Measurements from ENCODE around the gene C16orf78. TPM values are rescaled to one million over a fixed set of nuclear protein-coding genes. Genes with fewer than 3 reads are reported as not detected.

C16orf78 gene, protein sequence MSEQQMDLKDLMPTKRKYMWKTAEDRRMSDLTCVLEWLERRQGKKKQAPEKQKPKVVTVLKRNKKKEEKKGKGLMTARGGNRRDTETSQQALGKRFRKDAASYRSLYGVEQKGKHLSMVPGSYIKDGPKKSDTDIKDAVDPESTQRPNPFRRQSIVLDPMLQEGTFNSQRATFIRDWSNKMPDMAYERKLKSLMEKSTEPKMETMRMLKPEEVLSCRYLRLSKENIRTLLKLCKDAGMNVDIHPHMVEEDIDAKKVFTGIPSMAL
- not detected for total RNA-seq

DNA sequence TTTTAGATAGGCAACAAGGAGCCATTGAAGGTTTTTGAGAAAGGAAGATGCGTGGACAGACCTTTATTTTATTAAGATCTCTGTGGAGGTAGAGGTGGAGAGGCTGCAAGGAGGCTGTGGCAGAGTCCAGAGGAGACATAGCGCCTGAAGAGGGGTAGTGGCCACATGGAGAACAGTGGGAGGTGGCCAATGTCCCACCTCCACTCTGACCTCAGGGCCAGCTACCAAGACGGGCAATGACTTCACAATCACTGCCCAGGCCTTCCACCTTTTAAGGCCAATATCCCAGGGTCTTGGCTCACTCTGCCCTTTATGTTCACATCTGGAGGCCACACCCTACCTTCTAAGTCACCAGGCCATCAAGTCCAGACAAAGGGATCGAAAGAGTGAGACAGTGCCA lies at the start of gene C16orf78:
C16orf78 (plus strand) TSS at position 301 of the 400 bp plus-strand sequence. CDS start 136 bp downstream, outside the sequence.
- DNase-seq = no peak

DNA sequence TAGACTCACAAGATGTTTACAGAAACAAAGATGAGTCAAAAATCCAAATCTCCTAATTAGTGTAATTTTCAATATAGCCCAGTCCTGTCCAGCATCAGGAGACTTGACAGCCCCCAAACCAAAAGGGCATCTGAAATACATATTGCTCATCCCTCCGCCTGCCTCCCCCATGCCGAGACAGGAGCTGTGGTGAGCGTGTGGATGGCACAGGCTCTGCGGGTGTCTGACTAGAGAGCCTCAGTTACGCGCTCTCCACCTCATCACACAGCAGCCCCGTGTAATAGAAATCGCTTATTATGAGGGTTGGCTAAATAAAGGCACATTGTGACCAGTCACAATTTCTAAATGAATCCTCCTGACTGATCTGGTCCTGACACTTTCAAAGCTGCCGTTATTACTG lies 48.9 kb upstream of the C16orf78 start:
- no peak for DNase-seq

DNA sequence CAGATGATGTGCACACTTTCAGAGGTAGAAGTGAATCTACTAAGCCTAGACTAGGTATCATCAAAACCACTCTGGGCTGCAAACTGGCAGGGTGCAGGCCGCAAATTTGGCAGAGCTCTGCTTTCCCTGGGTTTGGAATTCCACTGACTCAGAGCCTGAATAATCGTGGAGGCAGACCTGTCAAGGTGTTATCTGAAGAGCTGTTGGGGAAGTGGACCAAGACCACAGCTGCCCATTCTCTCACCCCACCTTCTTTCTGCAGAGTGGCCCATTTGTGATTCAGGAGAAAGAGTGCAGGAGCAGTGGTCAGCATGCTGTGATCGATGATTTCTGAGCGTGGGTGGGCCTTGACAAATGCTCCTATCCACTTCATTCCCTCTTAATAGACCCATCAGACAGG lies 46.1 kb upstream of the C16orf78 start:
- DNase-seq = no peak

DNA sequence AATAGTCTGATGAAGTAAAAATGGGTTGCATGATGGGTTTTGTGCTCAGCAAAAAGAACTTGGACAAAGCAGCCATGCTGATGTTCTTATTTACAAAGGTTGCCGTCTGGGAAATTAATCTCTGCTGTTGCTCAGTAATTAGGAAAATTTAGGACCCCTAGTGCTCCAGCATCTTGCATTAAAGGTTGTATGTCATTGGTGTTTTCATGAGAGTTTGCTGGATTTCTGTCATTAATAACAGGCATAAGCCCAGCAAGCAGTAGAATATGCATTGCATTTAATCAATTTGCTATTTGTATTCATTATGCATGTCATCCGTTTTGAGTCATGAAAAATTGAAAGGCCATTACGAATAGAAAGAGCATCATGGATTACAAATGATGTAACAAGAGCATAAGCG lies 45.3 kb upstream of the C16orf78 start:
- DNase-seq = no peak

DNA sequence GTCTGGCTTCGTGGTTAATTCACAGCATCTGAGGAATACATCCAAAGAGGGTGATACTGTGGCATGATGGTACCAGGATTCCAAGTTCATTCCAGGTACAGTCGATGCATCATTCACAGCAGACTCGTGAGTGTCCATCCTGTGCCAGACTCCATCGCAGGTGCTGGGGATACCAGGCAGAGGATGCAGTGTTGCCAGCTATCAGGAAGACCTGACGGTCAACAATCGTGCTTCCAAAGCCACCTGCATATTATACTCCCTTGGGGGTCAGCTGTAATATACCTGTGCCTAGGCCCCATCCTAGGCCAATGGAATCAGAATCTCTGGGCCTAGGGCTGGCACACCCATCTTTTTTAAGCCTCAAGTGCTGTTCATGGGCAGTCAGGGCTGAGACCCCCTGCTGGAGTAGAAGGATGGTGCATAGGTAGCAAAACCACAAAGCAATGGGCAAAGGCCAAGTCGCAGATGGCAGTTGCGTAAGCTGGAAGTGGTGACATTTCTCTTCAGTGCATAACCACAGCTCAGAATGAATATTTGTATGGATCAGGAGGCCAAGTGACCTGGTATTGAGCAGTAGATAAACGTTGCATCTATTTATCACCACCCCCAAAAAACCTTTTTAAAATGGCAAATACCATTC lies 42.9 kb upstream of the C16orf78 start:
- DNase-seq = no peak

DNA sequence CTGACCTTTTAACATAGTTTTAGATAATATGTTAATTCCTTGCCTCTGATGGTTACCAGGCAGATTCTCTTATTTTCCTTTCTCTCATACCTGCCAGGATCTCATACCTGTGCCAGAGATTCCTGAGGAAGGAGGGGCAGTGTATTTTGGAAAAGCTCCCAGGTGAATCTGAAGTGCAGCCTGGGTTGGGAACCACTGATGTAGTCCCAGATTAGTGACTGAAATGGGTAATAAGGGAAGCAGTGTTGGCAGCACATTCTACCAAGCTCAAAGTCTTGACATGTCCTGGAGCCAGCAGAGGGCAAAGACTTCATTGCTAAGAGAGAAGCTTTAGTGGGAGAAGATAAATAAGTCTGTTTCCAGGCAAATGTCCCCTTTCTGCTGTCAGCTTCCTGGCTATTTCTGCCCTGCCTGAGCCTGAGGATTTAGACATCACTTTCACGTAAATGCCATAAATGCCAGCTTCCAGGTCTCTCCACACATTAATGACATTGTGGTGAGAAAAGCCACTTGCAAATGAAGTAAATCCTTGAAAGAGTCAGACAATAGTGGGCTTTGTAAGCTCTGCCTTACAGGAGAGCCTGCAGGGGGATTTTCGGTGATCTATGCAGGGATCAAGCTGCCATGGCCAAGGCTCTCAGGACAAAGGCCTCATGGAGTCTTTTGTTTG lies 40.9 kb upstream of the C16orf78 start:
- no peak for DNase-seq

DNA sequence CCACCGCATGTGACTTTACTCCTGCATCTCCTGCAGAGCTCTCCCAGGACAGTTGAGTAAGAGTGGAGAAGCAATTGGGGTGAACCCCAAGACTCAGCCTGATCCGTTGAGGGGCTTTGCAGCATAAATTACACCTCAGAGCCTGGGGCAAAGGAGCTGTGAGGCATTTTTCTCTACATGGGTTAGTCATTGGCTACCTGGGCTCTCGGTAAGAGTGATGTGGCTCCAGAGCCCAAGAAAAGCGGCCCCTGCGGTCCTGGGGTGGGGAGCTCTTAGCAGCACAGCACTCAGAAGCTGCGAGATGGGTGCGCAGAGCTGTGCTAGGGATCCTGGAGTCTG lies 40.4 kb upstream of the C16orf78 start:
- DNase-seq = no peak

DNA sequence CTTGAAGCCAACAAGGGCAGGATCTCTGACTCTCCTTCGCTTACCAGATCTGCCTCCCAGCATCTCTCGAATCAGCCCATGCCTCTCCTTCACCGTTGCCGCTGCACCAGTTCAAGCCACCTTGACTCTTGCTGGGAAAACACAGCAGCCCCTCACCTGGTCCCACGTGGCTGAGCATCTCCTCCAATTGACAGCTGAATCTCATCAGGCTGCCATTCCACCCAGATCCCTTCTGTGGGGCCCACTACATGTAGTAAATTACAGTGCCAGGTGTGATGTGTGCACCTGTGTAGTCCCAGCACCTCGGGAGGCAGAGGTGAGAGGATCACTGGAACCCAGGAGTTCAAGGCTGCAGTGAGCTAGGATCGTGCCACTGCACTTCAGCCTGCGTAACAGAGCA lies 37.8 kb upstream of the C16orf78 start:
- no peak for DNase-seq

DNA sequence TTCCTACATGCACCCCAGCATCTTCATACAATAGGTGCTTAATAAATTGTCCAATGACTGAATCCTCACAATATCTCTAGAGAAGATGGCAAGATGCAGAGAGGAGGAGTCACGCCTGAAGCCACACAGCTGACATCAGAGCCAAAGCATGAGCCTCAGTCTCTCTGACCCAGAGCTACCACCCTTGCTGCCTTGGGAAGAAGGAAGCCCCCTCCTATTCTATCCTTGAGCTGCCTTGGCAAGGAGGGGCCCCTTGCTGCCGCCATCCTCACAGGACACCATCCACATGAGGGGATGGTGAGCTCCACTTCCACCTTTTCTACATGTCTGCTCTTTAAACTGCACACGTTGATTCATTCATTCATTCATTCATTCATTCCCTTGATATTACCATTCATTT lies 37.0 kb upstream of the C16orf78 start:
- DNase-seq = no peak

DNA sequence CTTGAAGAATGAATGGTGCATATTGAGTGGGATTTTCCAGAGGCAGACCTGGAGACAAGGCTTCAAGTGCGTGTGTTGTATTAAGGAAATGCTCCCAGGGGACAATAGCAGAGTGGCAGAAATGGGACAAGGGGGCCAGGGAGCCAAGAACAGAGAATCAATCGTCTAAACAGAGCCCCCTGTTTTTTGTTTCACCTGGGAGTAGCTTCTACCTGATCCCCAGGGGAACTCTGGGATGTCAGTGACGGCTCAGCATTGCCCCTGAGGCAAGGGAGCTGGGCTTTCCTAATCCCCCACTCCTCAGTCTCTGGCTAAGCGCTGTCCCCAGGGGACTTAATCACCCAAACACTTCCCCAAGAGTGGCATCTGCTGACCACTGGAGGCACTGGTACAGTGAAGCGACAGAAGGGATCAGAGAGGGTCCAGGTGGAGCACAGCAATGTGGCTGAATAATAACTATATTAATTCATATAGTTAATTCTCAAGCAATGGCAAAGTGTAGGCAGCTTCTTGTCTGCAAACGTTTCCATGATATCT lies 35.7 kb upstream of the C16orf78 start:
- DNase-seq = no peak

DNA sequence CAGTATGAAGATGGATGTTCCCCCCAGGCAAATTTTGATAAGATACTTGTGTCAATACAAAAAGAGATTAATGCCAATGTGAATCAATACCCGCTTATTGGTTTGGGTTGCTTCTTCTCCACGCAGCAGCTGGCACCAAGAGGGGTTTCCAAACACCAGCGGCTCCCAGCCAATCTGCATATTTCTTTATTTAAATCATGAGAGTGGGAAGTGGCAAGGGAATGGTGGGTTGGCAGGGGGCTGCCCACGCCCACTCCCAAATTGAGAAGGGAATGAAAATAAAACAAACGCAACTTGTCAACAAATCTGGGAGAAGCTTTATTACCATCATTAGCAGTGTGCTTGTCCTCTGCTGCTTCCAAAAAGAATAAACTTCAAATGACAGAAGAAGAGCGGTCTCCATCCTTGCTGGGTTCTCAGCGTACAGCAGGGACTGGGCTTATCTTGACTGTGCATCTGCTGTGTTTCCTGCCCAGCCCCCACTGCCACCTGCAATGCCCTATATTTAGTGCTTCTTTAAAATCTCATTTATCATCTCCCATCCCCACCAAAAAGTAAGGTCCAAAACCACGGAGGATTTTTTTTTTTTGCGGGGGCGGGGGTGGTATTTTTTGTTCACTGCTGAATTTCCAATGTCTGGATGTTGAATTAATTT lies 34.9 kb upstream of the C16orf78 start:
- DNase-seq = no peak

DNA sequence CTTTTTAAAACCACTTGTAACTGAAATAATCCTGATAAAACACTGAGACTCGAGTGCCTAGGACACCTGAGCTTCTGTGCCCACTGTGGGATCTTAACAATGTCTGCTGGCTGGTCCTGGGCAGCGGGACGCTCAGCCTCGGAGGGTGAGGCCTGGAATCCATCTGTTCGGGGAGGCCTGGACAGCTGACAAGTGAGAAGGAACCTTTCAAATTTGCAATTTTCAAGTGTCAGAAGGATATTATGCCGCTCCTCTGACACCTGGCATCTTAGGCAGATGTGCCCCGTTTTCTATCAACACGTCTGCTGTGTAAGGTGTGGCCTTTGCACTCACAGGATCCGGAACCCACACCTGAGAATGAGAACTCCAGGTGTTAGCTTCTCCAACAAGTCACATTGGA lies 33.1 kb upstream of the C16orf78 start:
- no peak for DNase-seq

DNA sequence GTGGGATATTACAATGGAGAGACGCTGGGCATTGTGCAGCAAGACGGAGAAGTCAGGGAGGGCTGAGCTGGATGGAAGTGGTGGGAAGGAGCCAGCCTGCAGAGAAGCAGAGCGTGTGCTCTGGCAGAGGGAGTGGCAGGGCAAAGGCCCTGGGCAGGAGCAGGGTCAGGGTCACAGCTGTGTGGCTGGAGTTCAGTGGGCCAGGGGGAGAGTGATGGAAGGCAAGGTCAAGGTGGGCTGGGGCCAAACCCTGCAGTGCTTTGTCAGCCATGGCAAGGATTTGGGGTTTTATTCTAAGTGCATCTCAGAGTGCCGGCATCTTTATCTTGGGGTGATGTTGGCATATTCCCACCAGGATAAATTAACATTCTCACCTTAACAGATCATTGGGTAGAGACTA lies 31.9 kb upstream of the C16orf78 start:
- no peak for DNase-seq

DNA sequence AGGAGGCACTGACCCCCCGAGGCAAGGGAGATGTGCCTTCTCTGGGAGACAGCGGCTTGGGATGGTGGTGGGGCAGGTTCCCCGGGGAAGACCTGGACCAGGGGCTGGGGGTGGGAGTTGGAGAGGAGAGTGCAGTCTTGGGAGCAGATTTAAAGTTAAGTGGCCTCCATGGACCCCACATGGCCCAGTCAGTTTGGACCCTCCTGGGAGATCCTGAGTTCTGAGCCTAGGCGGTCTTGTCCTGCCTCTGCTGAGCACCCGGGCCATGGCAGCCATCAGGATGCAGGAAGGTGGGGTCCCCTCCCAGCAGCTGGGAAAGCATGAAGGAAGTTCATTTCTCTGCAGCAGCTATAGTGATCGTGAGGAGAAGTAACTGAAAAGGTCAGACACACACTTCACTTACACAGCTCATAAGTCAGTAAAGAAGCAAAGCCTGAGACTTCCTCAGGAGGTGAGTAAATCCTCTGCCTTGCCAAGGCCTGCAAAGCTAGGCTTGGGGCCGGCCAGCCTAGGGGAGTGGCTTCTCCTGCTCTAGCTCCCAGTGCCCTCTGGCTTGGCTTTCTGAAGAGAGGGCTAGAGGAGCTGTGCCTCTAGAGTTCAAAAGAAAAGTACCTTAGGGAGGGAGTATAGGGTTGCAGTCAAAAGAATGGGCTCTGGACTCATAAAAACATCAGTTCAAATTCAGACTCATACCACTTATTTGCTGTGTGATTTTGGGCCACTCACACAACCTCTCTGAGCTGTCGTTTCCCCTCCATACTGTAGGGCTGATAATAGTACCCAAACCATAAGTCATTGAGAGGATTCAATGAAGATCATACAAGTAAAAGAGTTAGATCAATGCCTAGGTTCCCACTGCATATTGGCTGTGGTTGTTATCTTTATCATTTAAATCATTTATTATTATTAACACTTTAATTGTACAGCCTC lies 31.0 kb upstream of the C16orf78 start:
- DNase-seq = no peak

DNA sequence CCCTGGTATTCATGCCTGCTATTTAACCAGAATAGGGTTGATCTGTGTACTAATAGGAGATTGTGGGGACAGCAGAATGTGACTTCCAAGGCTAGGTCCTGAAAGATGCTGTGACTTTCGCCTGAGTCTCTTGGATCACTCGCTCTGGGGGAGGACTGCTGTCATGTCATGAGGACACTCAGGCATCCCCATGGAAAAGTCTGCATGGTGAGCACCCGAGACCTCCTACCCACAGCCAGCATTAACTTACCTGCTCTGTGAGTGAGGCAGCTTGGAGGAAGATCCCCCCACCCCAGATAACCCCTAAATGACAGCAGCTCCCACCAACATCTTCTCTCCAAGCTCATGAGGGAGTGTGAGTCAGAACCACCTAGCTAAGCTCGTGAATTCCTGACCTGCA lies 30.3 kb upstream of the C16orf78 start:
- DNase-seq = no peak

DNA sequence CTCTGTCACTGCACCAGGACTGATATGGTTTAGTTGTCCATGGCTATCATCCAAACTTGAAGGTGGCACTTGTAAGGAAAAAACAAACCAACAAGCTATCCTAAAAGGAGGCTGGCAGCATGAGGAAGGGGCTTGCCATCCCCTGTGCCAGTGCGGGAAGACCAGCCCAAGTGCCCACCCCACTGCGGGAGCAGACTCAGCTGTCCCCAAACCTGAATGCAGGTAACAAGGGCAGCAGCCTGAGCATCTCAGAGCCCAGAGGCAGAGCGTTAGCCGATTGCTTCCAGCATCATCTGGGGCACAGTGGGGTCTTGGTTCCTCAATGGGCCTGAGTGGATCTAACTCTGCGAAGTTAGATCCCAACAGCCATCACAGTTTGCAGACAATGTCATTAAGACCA lies 29.2 kb upstream of the C16orf78 start:
- DNase-seq = no peak

DNA sequence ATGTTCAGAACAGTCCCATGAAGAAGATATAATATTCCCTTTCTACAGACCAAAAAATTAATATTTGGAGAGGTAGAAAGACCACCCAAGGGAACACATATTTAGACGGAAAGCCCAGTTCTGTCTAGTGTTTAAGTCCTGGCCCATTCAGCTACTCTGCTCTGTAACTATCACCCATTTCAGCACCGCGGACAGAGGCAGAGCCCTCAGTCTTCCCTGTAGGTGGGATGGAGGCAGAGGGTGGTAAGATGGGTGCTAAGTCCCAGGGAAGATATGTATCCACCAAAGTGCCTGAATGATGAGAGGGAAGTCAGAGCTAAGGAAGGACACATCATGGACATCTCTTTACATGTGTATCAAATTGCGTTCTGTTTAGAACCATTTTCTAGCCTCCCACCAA lies 27.8 kb upstream of the C16orf78 start:
- no peak for DNase-seq

DNA sequence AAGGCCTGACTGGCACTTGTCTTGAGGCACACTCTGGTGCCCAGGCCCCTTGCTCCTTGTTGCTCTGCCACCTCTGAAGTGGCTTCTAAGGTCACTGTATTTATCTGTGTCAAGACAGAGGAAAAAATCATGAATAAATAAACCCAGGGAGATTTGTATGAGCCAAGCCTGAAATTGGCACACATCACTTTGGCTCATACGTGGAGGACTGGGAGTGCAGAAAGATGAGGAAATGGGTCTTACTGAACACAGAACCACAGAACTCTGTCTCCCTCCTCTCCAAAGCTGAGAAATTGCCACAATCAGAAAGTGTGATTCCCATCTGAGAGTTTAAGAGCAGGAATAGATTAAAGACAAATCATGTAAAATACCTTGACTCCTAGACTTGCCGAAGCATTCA lies 27.1 kb upstream of the C16orf78 start:
- no peak for DNase-seq

DNA sequence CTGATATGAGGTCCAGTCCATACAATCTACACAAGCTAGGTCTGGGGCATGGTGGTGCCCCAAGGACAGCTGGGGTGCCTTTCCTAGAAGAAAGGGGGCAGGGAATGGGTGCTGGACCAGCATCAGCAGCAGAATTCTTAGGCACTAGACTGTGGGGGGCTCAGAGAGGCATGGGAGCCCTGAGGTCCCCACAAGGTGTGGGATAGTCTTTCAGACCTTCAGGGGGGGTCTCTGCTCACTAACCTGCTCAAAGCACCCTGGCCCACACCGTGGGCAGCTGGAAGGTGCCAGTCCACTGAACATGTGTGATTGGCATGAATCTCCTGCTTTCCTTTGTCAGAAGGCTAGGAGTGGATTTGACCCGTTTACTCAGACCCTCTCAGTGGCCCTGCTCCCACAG lies 26.1 kb upstream of the C16orf78 start:
- no peak for DNase-seq

DNA sequence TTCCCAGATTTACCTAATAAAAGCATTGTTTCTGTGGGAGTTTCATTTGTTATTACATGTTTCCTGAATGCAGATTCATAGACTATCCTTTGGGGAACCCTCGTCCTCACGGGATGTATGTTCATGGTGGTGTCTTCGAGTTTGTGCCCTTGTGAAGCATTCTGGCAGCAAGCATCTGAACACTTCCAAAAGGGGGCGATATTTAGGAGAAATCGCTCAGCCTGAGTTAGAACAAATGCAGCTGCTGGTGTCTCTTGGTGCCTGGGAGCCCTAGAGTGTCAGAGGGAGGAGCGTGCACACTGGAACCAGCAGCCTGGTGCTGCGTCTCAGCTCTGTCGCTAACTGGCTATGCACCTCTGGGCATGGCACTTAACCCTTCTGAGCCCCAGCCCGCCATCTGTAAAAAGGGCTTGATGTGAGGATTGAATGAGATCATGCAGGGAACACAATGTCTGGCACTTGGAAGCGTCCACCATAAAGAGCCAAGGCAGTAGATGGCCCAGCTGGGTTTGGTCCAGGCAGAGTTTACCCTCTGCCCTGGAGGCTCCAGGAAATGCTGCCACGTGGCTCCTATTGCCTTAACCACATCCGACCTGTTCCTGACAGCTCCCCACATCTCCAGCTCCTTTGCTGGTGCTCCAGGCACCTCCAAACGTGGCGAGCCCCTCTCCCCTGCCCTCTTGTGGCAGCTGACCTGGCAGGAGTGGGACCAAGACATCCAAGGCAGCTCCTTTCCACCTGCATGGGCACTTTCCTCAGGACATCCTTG lies 25.0 kb upstream of the C16orf78 start:
- no peak for DNase-seq

DNA sequence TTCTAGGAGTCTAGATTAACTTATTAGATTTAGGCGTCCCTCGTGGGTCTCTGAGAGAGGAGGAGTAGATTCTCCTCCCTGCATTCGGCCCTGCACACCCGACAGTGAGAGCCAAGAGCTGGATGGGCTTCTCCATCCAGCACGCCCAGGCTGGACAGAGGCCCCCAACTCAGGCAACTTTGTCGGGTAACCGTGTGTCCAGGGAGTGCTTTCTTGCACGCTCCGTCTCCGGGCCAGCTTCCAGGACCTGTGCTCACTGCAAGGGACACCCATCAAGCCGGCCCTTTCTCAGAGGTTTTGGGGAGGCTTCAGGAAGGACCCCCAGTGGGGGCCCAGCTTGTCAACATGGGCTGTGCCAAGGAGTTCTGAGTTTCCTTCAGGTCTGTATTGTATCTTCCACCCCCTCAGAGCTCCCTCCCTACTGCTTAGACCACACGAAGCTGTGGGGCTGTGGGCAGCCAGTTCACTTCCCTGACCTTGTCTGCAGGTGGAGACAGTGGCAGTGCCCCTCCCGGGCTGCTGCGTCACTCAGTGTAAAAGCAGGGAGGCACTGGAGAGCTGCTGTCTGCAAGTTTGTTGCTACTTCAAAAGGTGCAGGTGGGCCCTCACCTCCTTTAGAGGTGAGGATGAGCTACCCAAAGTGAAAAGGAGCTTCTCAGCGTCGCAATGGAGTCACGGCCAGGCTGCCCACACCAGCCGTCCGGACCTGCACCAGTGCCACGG lies 24.0 kb upstream of the C16orf78 start:
- no peak for DNase-seq
